Peyer's patch (tissue), 4 donors: Measurements from ENCODE around the gene CMKLR1.

Experiments used
- CTCF ChIP-seq, 6 experiments: fragments of 450-650 bp in 4 of 6; fragments of 200-600 bp in 2 of 6; sonication (generic) in 1 of 6; IDR thresholded peaks; one replicate each; pipeline ENCODE4 v1.5.1; 2017 to 2019; ENCODE audit warnings: antibody characterized with exemption in 6 of 6, mild to moderate bottlenecking in 3 of 6, moderate library complexity in 1 of 6
- POLR2A ChIP-seq, 2 donors: fragments of 450-650 bp; IDR thresholded peaks; one replicate each; pipeline ENCODE4 v1.5.1; 2017; ENCODE audit warnings: antibody characterized with exemption in 2 of 2, mild to moderate bottlenecking in 2 of 2, moderate library complexity in 2 of 2

GRCh38 chr12:108270035-108270848, 68.9 kb downstream of the CMKLR1 start:
- no peak for TF ChIP-seq CTCF (IDR thresholded peaks at IDR 0.05)
- TF ChIP-seq POLR2A (IDR thresholded peaks at IDR 0.05): no peak
